DOHH2 (cell line): ENCODE results near the gene SPOPL.

Experiments used
- EZH2phosphoT487 ChIP-seq: fragments of 200-600 bp; sonication (generic); IDR thresholded peaks from 2 replicates; pipeline ENCODE4 v1.6.1; 2017; ENCODE audit warnings: borderline replicate concordance, mild to moderate bottlenecking, antibody characterized with exemption, low read length, moderate library complexity, mixed read lengths
- TF ChIP-seq, protein P1 (sequence below): fragments of 200-600 bp; sonication (generic); IDR thresholded peaks from one replicate; pipeline ENCODE4 v1.5.1; 2014; ENCODE audit warnings: antibody characterized with exemption, mild to moderate bottlenecking, low read depth, low read length; ENCODE audit not compliant: poor library complexity, severe bottlenecking

DNA sequence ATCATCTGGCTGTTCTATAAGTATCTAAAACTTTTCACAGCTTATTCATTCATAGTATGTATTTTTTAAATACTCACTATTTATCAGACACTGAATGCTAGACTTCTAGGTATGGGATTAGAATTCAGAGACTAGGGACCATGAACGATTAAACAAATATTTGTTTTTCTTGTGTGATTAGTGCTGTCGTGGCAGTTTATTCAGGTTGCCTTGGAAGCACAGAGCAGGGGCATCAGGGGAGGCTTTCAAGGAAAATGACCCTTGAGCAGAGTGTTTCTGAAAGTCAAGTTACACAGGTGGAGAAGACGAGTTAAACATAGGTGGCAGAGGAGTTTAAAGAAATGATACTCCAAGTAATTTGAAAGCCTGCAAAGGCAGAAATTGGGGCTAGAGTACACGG is 5.7 kb downstream of the SPOPL start:
- TF ChIP-seq, protein P1, sequence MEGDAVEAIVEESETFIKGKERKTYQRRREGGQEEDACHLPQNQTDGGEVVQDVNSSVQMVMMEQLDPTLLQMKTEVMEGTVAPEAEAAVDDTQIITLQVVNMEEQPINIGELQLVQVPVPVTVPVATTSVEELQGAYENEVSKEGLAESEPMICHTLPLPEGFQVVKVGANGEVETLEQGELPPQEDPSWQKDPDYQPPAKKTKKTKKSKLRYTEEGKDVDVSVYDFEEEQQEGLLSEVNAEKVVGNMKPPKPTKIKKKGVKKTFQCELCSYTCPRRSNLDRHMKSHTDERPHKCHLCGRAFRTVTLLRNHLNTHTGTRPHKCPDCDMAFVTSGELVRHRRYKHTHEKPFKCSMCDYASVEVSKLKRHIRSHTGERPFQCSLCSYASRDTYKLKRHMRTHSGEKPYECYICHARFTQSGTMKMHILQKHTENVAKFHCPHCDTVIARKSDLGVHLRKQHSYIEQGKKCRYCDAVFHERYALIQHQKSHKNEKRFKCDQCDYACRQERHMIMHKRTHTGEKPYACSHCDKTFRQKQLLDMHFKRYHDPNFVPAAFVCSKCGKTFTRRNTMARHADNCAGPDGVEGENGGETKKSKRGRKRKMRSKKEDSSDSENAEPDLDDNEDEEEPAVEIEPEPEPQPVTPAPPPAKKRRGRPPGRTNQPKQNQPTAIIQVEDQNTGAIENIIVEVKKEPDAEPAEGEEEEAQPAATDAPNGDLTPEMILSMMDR: no peak
- TF ChIP-seq EZH2phosphoT487: no peak
